ENCODE results near the gene ADARB1.

Gene ADARB1

DNA sequence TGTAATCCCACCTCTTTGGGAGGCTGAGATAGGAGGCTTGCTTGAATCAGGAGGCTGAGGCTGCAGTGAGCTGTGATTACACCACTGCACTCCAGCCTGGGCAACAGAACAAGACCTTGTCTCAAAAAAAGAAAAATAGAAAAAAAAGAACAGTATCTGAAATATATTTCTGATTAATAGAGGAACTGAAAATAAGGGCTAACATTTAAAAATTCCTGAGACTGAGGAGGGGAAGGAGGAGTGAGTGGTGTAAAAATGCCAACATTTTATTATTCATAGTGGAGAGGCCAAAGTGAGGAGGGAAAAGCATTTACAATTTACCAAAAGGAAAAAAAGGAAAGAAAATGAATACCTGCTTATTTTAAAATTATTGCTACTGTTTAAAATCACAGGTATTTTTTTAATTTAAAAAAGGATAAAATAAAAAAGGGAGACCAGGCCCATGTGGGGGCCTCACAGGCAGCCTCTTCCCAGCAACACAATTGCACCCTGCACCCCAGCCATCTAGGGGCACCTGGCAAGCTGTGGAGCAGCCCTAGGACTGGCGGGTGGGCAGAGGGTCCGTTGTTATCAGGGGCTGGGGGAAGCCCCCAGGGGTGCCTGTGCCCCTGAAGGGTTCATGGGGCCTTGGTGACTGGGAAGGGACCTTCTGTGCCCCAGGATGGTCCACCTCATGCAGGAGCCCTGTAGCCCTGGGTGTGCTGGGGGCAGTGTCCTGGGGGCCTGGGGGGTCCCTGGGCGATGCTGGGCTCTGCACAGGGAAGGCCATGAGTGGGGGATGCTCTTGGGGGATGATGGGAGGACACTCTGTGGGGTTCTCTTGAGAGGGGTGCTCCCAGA lies 34.8 kb upstream of the ADARB1 start:
- DNase-seq (ENCODE audit: low read depth) = no peak

DNA sequence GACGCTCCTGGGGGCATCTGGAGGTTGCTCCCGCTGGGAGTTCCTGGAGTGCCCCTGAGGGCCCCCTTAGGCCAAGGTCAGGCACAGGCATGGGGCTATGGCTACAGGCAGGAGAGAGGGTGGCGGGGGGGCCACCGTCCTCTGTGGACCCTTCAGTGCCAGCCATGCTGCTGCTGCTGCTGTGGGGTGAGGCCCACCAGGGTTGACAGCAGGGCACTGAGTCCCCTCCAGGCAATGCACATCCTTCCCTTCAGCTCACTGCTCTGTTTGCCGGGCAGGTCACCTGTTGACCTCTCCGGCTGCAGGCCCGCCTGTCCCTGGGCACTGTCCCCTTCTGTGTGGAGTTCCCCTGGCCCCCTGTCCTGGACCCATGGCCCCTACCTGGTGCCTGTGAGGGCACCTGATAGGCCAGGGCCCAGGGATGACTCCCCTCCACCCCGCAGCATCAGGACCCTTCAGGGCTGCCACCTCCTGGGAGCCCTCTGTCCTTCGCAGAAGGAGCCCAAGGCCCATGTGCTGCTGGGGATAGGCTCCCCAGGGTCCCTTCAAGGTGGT lies 34.1 kb upstream of the ADARB1 start:
- no peak for DNase-seq (ENCODE audit: low read depth)

DNA sequence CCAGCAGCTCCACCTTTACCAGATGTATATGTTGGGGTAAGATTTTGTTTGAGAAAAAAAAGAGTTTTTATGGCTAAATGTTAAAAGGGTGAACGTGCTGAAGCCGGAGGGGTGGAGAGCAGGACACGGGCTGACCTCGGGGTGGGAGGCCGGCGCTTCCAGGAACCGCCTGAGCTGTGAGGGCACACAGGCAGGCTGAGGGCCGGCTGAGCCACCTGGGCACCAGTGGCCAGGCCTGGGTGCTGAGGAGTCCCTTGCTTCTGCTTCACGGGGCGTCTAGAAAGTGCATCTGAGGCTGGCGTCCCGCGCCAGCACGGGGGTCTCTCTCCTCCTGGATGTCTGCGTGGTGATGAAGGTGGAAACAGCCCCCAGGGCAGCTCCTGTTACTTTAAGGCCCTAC lies 33.6 kb upstream of the ADARB1 start:
- no peak for DNase-seq (ENCODE audit: low read depth)

DNA sequence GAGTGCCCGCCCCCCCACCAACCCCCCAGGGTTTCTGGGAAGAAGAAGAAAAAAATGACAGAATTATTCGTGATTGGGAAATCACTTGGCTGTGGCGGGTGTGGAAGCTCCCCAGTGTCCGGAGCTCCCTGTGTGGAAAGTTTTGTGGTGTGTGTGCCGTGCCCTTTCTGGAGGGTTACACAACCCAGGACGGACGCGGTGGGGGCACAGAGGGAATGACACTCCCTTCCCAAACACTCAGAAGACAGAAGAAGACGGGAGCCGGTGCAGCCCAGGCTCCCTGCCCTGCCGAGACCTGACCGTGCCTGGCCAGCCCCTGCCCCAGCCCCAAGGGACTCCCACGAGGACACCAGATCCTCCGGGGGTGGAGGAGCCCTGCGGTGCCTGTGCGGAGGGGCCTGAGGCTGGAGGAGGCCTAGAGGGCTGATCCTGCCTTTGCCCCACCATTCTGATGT lies 33.0 kb upstream of the ADARB1 start:
- DNase-seq (ENCODE audit: low read depth) = no peak

DNA sequence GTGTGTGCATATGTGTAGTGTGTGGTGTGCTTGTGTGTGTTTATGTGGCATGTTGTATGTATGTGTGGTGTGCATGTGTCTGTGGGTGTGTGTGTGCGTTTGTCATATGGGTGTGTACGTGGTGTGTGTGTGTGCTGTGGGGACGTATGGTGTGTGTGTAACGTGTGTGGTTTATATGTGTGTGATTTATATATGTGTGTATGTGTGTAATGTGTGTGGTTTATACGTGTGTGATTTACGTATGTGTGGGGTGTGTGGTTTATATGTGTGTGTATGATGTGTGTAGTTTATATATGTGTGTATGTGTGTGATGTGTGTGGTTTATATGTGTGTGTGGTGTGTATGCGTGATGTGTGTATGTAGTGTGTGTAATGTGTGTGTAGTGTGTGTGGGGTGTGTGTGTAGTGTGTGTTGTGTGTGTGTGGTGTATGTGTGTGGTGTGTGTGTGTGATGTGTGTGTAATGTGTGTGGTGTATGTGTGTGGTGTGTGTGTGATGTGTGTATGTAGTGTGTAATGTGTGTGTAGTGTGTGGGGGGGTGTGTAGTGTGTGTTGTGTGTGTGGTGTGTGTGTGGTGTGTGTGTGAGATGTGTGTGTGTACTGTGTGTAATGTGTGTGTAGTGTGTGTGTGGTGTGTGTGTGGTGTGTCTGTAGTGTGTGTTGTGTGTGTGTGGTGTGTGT lies 32.3 kb upstream of the ADARB1 start:
- DNase-seq (ENCODE audit: low read depth) = no peak

DNA sequence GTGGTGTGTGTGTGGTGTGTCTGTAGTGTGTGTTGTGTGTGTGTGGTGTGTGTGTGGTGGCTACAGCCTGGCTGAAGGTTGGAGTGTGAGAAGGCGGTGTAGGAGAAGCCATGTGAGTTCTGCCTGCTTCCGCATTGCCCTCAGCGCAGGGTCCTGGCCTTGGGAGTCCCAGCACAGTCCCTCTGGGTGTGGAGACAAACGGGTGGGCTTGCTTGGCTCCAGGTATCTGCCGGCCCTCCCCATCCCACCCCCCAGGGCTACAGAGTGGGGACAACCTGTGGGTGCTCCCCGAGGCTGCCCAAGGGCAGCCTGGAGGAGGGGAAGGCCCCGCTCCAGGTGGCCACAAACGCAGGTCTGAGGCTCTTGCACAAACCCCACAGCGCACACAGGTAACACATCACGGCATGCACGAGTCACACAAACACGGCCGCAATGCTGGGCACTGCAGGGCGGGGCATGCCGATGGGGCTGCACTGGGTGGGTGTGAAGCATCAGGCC lies 31.7 kb upstream of the ADARB1 start:
- DNase-seq (ENCODE audit: low read depth) = no peak

DNA sequence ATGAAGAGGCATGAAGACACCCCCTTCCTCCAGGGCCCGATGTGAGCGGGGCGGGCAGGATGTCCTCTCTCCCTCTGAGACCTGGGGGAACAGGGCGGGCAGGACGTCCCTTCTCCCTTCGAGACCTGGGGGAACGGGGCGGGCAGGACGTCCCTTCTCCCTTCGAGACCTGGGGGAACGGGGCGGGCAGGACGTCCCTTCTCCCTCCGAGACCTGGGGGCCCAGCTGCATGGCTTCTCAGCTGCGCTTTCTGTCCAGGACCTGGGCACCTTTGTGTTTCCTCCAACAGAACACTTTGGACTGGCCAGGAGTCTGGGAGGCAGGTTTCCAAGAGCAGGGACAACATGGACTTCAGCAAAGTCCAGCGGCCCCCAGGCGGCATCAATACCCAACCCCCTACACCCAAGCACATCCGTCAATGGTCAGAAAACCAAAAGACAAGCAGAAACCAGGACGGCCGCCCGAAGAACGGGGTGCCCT lies 30.8 kb upstream of the ADARB1 start:
- no peak for DNase-seq (ENCODE audit: low read depth)

DNA sequence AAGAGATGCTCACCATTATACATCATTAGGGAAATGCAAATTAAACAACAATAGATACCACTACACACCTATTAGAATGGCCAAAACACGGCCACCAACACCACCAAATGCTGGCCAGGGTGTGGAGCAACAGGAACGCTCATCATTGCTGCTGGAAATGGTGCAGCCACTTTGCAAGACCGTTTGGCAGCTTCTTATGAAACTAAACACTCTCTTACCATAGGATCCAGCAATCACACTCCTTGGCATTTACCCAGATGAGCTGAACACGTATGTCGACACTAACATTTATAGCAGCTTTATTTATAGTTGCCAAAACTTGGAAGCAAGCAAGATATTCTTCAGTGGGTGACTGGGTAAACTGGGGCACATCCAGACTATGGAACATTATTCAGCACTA lies 28.9 kb upstream of the ADARB1 start:
- no peak for DNase-seq (ENCODE audit: low read depth)

DNA sequence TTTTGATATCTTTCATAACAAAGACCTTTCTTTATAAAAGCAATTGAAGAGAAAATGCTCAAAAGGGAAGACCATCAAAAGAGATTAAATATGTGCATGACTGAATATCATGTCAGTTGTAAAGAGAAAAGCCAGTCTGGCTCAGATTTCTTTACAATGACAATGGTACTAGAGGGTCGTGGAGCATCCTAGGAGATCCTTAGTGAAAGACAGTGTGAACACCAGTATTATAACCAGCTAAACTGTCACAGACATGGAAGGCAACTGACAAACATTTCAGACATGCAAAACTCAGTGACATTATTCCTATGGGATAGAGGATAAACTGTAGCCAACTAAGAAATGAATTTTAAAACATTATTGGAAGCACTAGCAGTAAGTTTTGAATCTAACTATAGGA lies 27.1 kb upstream of the ADARB1 start:
- DNase-seq (ENCODE audit: low read depth) = no peak

DNA sequence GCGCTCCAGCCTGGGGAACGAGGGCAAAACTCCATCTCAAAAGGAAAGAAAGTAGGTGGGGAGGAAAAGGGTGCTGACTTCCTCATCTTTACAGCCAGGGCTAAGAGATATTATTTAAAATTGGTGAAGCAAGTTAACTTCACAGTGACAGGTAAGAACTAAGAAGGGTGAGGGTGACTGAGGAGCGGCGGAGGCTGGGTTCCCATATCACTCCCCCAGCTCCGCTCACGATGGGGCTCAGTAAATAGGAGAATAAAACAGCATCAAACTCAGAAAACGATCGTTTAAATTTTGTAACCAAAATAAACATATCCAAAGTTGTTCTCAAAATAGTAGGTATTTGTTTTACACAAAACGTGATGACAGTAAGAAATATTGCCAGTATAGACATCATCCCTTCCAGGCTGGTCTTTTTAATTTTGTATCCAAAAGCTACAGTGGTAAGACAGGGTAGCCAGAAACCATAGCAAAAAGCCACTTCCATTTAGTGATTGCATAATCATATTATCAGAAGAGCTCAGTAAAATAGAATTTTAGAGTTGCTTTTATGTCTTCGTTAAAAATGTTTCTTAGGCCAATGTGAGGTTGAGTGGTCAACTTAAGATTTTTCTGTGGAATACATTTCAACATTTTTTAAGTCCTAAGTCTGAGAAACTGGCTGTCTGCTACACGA lies 26.2 kb upstream of the ADARB1 start:
- no peak for DNase-seq (ENCODE audit: low read depth)

DNA sequence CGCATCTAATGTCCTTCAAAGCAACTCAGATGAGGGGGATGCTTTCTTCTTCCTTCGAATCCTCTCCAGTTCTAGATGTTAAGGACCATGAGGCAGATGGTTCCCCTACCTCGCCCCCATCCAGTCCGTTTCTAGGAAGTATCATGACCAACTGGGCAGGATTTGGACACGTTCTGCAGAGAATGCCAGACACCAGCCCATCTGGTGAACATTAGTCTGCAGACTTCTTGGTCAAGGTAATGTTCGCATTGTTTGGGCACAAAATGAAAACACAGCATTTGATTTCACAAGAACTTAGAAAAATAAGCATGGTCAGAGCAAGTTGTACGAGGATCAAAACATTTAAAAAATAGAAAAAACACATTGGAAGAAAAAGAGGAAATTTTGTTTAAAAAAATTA lies 25.4 kb upstream of the ADARB1 start:
- no peak for DNase-seq (ENCODE audit: low read depth)

DNA sequence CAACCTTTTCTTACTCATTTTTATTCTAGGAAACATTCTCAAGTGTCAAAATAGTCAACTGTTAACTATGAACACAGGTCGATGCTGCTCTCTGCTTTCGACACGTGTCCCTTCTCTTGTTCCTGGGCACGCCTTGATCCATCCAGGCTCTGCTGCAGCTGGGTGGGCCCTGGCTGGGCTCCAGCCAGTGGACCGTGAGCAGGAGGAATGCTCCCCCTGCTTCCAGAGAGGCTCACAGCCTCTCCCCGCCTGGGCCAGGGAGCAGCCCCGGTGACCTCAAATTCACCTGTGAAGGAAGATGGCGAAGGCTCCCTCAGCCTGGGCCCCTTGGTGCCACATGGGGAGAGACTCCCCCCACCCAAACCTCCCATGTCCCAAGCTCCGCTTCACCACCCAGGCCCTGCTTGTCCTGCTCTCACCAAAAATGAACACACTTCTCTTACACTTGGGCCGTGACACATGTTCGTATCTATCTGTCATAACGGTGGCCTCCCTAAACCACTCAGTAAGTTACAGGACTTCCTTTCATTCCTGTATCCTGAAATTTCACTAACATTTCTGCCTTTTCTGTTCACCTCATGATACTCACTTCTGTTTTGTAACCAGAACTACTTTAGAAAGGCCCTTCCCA lies 24.6 kb upstream of the ADARB1 start:
- no peak for DNase-seq (ENCODE audit: low read depth)

DNA sequence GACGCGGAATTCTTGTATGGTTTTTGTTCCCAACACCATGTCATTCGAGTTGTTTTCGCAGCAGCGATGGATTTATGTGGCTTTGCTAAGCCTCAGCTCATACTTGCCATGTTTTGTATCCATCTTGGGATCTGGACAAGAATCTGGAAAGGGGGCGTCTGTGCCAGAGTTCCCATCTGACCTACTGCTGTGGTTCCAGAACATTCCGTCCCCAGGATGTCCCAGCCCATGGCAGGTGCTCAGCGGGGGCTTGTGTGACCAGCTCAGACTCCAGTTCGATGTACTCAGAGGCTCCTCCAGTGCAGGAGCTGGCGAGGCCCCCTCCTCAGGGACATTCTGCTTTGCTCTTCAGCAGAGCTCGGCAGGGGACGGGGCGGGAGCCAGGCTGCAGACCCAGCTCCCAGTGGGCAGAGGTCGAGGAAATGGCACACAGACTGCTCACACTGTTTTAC lies 24.0 kb upstream of the ADARB1 start:
- no peak for DNase-seq (ENCODE audit: low read depth)

DNA sequence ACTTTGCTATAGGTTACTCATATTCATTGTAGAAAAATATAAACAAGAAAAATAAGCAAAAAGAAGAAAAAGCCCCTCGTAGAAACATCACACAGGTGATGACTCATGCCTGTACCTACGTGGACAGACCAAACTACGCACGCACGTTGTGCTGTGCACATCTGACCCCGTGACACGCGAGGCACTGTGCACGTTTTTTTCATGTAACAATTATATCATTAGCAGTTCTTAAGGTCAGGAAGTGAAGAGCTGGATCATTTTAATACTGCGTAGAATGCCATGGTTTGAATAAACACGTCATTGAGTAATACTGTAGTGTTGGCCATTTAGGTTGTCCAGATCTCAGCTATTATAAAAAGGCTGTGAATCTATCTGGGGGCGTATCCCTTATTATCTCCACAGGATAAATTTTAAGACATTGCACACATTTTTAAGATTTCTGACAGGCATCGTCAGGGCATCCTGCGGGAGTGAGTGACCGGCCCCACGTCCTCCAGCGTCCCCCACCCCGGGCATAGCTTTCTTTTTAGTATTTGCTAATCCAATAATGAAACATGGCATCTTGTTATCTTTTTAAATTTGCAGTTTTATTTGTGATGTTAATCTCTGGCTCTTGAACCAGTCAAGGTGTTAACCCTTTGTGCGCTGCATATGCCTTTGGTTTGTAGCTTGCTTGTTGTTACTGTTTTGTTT lies 23.4 kb upstream of the ADARB1 start:
- peak; percentile 97 for DNase-seq (ENCODE audit: low read depth)

DNA sequence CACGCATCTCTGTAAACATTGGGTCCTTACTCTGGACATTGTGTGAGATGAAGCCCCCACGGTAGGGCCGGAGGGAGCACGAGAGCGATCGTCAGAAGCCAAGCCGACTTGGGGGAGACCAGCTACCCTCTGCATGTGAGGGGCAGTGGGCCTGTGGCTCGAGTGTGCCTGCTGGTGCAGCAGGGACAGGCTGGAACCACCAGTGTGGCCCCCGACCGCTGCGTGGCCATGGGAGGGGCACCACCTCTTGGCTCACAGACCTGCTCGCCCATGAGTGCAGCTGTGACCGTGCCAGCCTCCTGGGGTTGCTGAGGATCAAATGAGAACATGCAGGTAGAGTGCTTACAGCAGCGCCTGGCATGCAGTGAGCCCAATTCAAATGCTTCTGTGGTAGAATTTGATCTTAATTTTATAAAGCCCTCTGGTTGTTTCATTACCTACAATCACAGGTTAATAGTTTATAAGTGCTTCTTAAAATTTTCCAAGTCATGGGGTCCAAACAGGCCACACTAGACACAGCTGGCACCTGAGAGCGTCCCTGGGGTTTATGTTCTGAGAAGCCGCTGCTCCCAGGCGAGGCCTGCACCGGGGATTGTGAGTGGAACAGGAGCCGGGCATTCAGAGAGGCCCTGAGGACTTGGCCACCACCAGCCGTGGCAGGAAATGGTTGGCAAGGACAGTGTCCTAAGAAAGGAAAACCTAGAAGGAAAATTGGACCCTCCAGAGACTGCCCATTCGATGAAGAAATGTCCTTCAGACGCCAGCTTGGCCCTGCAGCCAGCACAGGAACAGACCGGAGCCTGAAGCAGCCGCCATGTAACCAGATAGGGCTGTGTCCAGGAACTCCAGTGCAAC lies 22.6 kb upstream of the ADARB1 start:
- no peak for DNase-seq (ENCODE audit: low read depth)

DNA sequence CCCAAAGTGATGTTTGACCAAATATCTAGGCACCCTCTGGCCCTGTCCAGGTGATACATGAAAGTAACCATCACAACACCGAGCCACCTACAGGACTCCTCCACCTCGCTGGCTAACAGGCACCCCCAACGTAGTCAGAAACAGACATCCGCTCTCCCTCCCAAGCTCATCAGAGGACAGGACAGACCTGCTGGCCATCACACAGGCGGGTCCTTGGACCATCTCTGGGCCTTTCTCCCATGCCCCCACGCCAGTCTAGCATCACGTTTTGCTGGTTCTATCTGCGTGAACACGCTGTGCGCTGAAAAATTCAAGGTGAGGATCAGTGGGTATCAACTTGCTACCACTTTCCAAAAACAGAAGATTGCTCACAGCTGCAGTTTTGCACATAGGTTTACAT lies 21.4 kb upstream of the ADARB1 start:
- DNase-seq (ENCODE audit: low read depth) = no peak

DNA sequence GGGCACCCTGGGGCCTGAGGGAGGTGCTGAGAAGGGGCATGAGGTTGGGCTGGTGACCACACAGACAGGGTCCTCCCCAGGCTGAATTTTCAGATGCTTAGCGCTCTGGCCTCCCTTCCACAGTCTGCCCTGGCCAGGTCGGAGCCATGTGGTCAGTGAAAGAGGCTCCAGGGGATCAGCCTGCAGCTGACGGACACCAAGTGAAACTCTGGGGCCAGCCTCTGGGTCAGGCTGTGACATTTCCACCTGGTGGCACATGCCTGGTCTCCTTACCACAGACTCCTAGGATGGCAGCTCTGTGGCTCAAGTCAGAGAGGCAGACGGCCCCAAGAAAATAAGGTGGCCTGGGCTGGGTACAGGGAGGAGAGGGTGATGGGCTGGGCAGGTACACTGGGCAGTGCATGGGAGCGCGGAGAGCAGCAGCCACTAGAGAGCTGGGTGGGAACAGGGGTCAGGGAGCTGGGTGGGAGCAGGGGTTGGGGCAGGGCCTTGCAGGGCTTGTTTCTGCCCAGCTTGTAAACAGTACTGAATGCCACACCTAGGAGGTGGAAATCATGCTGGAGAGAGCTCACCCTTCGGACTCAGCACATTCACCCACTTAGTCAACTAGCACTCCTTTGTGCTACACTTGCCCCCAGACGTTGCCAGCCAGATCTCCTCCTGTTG lies 20.7 kb upstream of the ADARB1 start:
- DNase-seq (ENCODE audit: low read depth) = no peak

DNA sequence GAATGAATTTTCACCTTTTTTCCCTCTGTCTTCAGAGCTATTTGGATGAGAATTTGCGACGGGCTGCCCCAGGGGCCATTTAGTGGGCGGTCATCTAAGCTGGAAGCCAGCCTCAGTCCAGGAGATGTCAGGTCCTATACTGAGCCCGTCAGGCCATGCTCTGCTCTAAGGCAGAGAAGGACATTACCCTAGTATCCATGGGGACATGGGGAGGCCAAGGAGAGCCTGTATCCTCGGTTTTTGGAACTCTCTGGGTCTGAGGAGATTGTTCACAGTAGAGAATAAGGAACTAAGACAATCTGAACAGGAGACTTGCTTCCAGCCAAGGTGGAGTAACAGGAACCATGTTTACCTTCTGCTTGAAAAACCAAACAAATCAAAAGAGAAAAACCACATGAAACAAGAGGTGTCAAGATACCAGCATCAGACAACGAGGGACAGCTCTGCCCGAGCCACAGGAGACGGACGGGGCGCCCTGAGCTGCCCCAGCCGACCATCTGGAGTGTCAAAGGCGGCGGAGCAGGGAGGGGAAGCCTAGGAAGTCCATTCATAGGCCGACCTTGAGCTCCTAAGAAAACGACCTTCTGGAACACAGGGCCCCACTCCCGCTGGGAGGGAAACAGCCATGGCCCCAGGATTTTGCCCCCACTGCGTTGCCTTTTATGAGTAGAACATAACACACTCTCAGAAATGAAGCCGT lies 20.0 kb upstream of the ADARB1 start:
- DNase-seq (ENCODE audit: low read depth) = no peak
